Urinary bladder (tissue), 4 donors: Measurements from ENCODE around the gene AXIN1. TPM values are rescaled to one million over a fixed set of nuclear protein-coding genes. Genes with fewer than 3 reads are reported as not detected.
"Not testable (repeated sequence)": the region's sequence is repeated elsewhere in the genome, so short reads cannot be mapped to it uniquely, and the experiment has no call there.

ENCODE experiments used
- DNase-seq: peaks from one replicate; pipeline ENCODE4 v3.0.0-alpha.2; 2015; ENCODE audit errors: extremely low spot score
- H3K27ac ChIP-seq: one replicate; pipeline ENCODE4 v1.5.1; 2013; ENCODE audit warnings: low read depth, mild to moderate bottlenecking, moderate library complexity
- H3K36me3 ChIP-seq: one replicate; pipeline ENCODE4 v1.6.1; 2013; ENCODE audit warnings: mild to moderate bottlenecking, moderate library complexity; ENCODE audit not compliant: insufficient read depth
- H3K4me1 ChIP-seq: one replicate; pipeline ENCODE4 v1.6.1; 2013; ENCODE audit warnings: mild to moderate bottlenecking, moderate library complexity; ENCODE audit not compliant: insufficient read depth
- H3K4me3 ChIP-seq: one replicate; pipeline ENCODE4 v1.5.1; 2013; ENCODE audit warnings: low read depth, low read length
- WGBS: extraction: QIAGEN DNeasy Blood & Tissue Kit; methylation state at CpG from one replicate; pipeline ENCODE4 v1.1.7; 2013; 5-methylcytosine and 5-hydroxymethylcytosine counted together
- polyA plus RNA-seq: library from polyadenylated mRNA; stranded (reverse); fragments of 200-250 nt; gene quantifications from one replicate; pipeline ENCODE4 v1.2.3, GENCODE V29; 2013
- total RNA-seq: library from RNA; depleted of rRNA; stranded (reverse); fragments of >200 nt; gene quantifications from one replicate; pipeline ENCODE4 v1.2.3, GENCODE V29; 2014
- donor health status: healthy with polysubstance abuse.
- donor health status: healthy.

AXIN1 gene
- total and polyA plus RNA-seq, 2 donors, result 9.9 to 25.0 TPM

DNA sequence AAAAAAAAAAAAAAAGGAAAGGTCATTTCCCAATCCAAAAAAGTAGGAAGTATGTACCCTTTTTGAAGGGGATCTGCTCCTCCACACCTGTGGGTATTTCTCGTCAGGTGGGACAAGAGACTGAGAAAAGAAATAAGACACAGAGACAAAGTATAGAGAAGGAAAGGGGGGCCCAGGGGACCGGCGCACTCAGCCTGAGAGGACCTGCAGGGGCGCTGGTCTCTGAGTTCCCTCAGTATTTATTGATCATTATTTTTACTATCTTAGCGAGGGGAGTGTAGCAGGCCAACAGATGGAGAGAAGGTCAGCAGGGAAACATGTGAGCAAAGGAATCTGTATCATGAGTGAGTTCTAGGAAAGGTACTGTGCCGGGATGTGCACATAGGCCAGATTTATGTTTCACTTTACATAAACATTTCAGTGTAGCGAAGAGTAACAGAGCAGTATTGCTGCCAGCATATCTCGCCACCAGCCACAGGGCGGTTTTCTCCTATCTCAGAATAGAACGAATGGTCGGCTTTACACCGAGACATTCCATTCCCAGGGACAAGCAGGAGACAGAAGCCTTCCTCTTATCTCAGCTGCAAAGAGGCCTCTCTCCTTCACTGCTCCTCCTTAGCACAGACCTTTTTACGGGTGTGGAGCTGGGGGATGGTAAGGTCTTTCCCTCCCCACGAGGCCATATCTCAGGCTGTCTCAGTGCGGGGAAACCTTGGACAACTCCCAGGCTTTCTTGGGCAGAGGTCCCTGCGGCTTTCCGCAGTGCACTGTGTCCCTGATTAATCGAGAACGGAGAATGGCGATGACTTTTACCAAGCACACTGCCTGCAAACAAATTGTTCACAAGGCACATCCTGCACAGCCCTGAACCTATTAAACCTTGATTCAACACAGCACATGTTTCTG, 35.5 kb upstream of the AXIN1 start:
- not testable (repeated sequence) for H3K4me3 ChIP-seq, H3K36me3 ChIP-seq, H3K4me1 ChIP-seq, H3K27ac ChIP-seq, DNase-seq
- WGBS, result 26% methylated on average over 20 of the region's 20 CpGs

- no peak for DNase-seq
- Histone ChIP-seq H3K36me3 (no peaks in the 10 kb centered on the region), H3K4me3 (no peak overlapping the region), H3K4me1 (no peaks in the 10 kb centered on the region), H3K27ac (no peak overlapping the region)
- WGBS, result 58% methylated on average over 19 of the region's 19 CpGs
These were observed 34.2 kb upstream of the AXIN1 start for GRCh38 chr16:386641-387156.

- DNase-seq, result peak; percentile 43
These were observed 31.0 kb upstream of the AXIN1 start for GRCh38 chr16:383326-384051.

GRCh38 chr16:381789-382717, 29.5 kb upstream of the AXIN1 start, which contains the start of gene PGAP6:
PGAP6 (minus strand) TSS chr16:381978; CDS start chr16:381821, 157 bp downstream.
- H3K4me3 ChIP-seq, result peak within 1 kb of the TSS; percentile 96
- under 1% methylated on average over 107 of the region's 123 CpGs for WGBS
- DNase-seq, result no peak
- no peaks in the 10 kb centered on the region for H3K36me3 ChIP-seq
- peak within 1 kb of the TSS; percentile 83 for H3K27ac ChIP-seq
- H3K4me1 ChIP-seq, result no peaks in the 10 kb centered on the region

More at GRCh38 chr16:383326-384051, 31.0 kb upstream of the AXIN1 start:
- 57% methylated on average over 33 of the region's 33 CpGs for WGBS
- no peaks in the 10 kb centered on the region for H3K4me1 ChIP-seq
- H3K4me3 ChIP-seq, result no peak overlapping the region
- no peaks in the 10 kb centered on the region for H3K36me3 ChIP-seq
- H3K27ac ChIP-seq, result peak overlapping the region; percentile 18

- no peak for DNase-seq
- peak overlapping the region; percentile 96 for H3K4me3 ChIP-seq
- no peaks in the 10 kb centered on the region for H3K4me1 ChIP-seq
- H3K27ac ChIP-seq, result no peak overlapping the region
- H3K36me3 ChIP-seq, result no peaks in the 10 kb centered on the region
- WGBS, result 1% methylated on average over 72 of the region's 73 CpGs
These were observed 28.7 kb upstream of the AXIN1 start for GRCh38 chr16:381012-381788.

- Histone ChIP-seq H3K4me1 (no peaks in the 10 kb centered on the region), H3K36me3 (no peaks in the 10 kb centered on the region), H3K4me3 (peak overlapping the region; percentile 96), H3K27ac (no peak overlapping the region)
- no peak for DNase-seq
- 5% methylated on average over 12 of the region's 12 CpGs for WGBS
These were observed 28.2 kb upstream of the AXIN1 start for GRCh38 chr16:380762-381011.

- Histone ChIP-seq H3K36me3 (no peaks in the 10 kb centered on the region), H3K4me1 (no peaks in the 10 kb centered on the region), H3K27ac (no peak overlapping the region), H3K4me3 (peak overlapping the region; percentile 96)
- DNase-seq, result no peak
- 81% methylated on average over 27 of the region's 27 CpGs for WGBS
These were observed 27.6 kb upstream of the AXIN1 start for GRCh38 chr16:379961-380761.

DNA sequence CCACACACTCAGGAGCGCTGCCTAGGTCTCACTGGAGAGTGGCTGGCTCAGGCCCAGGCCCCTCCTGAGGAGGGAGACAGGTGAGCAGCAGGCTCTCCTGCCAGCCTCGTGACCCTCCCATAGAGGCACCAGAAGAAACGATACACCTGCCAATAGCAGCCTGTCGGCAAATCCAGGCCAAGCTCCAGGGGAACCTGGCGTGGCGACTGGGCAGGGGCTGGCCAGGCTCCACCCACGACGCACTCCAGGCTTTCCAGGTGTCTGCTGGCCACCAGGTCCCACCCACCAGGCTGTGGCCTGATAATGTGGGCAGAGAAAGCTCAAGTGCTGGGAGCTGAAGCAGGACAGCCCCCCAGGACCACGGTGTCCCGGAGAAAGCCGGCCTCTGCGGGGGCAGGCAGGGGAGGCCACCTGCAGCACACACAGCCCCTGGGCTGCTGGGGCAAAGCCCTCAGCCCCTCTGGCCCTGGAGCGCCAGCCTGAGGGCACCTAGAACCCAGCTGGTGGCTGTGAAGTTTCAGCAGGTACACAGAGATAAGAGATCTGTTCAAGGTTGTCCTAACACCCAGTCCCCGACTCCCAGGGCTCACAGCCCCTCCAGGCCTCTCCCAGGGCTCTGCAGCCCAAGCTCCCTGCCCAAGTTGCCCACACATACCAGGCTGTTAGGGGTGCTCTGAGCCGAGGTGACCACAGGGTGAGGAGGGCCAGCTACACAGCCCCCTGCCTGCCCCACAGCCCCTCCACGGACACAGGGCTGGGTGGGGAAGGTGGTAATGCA, 26.8 kb upstream of the AXIN1 start:
- no peaks in the 10 kb centered on the region for H3K4me1 ChIP-seq
- no peak overlapping the region for H3K27ac ChIP-seq
- WGBS, result 88% methylated on average over 16 of the region's 16 CpGs

GRCh38 chr16:378821-379182, 26.3 kb upstream of the AXIN1 start:
- Histone ChIP-seq H3K36me3 (no peaks in the 10 kb centered on the region), H3K27ac (no peak overlapping the region), H3K4me3 (no peak overlapping the region), H3K4me1 (no peaks in the 10 kb centered on the region)
- DNase-seq, result no peak
- WGBS, result 76% methylated on average over 14 of the region's 14 CpGs

More for the DNA sequence above, 26.8 kb upstream of the AXIN1 start:
- no peaks in the 10 kb centered on the region for H3K36me3 ChIP-seq
- H3K4me3 ChIP-seq, result no peak overlapping the region
- no peak for DNase-seq

DNA sequence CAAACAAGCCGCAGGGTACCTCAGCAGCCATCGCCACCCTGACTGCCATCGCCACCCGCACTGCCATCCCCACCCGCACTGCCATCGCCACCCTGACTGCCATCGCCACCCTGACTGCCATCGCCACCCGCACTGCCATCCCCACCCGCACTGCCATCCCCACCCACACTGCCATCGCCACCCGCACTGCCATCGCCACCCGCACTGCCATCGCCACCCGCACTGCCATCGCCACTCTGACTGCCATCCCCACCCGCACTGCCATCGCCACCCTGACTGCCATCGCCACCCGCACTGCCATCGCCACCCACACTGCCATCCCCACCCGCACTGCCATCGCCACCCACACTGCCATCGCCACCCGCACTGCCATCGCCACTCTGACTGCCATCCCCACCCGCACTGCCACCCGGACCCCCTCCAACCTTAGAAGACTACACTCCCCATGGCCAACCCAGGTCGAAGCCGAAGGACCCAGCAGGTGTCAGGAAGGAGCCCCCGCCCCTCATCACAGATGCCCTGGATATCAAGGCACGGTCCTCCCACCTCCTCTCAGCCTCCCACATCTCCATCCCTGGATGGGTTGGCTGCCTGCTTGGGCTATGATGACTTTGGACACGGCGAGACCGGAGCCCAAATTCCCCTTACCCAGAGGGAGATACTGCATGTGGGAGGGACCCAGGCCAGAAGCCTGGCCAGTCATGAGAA, 25.7 kb upstream of the AXIN1 start:
- not testable (repeated sequence) for H3K27ac ChIP-seq, DNase-seq, H3K4me1 ChIP-seq, H3K36me3 ChIP-seq, H3K4me3 ChIP-seq
- WGBS, result 91% methylated on average over 36 of the region's 36 CpGs

- Histone ChIP-seq H3K4me3 (no peak overlapping the region), H3K4me1 (no peaks in the 10 kb centered on the region), H3K36me3 (no peaks in the 10 kb centered on the region), H3K27ac (no peak overlapping the region)
- WGBS, result 90% methylated on average over 42 of the region's 42 CpGs
- no peak for DNase-seq
These were observed 25.0 kb upstream of the AXIN1 start for GRCh38 chr16:377419-377951.
